GM19025 (cell line): ENCODE results near the gene CAMK2D.

ENCODE experiments used
- ATAC-seq: cut with Tn5 transposase; IDR thresholded peaks from one replicate; pipeline ENCODE4 v1.9.1; 2021; ENCODE audit warnings: mild to moderate bottlenecking, low read depth, moderate library complexity; ENCODE audit not compliant: unreplicated experiment

The CAMK2D gene

DNA sequence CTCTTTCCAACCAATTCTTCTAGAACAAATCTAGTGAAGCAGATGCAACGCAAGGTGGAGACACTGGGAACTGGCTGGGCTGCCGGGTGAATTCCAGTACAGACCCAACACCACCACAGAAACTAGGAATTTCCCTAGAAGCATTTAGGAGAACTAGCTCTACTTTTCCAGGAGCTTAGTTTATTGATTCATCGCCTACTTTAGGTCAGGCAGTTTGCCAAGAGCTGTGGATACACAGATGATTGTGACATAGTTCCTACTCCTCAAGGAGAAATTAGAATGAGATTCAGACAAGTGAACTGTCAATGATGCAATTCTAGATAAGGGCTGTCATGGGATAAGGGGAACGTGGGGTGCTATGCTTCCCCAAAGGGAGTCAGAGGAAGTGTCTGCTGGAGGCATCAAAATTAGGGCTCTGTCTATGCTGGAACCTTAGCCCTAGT is 350.0 kb downstream of the CAMK2D start:
- ATAC-seq = no peak

DNA sequence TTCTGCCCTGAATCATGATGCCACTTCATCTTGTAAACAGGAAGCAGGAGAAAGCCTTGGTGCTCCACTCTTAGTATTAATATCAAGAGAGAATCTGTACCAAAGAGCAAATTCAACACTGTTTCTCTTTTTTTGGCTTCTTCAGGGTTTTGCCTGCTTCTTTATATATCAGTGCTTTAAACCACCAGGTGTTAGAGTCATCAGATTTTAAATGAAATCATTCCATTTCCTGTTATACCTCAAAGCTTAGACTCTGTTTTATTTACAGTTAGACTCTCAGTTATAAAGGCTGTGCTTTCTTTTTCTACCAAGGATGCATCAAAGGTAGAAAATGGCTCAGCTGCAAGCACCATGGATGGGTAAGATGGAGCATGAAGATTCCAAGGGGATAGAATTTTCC is 350.9 kb downstream of the CAMK2D start:
- no peak for ATAC-seq

DNA sequence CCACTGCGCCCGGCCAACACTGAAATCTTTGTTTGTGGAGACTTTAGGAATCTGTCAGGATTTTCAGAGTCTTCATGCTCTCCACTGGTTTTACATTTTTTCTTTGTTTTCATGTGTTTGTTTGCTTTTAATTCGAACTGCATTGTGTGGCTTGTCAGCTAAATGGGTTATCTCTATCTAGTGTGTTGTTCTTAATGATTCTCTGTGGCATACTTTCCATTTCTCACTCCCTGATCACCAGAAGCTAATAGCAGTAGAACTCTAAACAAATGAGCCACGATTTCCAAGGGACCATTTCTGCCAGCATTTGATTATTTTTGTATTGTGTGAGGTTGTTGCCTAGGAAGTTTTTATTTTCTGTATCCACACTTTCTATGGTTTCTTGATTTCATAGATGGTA is 352.4 kb downstream of the CAMK2D start:
- ATAC-seq = no peak

GRCh38 chr4:113407409-113407808 is 354.1 kb downstream of the CAMK2D start:
- no peak for ATAC-seq

- no peak for ATAC-seq
Observed at GRCh38 chr4:113406723-113407016, 354.9 kb downstream of the CAMK2D start.

DNA sequence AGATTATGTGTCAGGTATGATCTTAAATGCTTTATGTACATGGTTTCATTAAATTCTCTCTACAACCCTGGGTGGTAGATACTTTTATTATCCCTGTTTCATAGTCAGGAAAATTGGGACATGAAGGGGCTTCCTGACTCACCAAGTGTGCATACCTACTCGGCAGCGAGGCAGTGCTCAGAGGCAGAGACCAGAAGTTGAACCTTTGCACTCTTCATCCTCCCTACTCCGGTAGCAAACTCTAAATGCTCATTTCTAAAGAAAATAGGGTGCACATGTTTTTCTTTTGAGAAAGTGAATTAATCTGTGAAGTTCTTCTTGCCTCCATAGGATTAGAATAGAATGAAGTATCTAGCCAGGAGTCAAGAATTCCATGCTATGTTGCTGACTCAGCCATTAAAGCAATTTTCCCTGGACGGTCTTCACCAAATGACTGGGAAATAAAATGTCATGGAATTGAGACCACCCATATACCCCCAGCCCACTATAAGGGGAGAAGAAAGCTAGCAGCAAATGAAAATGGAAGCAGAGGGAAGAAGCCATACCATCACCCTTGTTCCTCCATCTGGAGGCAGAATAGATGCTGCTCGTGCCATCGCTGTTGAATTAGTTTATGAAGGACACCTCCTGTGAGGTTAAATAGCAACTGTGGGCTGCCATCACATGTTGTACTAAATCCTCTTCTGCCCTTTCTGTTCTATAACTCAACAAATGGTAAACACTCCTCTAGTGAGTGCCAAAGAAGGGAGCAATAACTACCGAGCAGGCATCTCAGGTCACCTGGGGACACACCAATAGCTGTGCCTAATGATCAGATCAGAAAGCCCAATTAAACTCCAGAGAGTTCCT is 355.4 kb downstream of the CAMK2D start:
- no peak for ATAC-seq

DNA sequence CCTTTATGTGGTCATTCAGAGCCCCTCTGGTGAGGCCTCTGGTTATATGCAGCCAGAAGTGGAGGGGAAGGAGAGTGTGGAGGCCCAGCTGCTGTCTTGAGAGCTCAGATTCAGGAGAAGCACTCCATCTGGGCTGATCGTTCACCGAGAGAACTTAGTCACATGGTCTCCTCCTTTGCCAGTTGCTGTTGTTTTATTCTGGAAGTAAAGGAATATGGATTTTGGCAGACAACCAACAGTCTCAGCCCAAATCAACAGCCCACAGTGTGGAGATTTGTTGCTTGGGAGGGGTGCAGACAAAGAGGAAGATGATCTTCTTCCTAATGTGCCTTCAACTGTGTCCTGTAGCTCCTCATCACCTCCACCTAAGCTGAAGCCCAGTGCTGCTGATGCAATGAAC is 356.7 kb downstream of the CAMK2D start:
- no peak for ATAC-seq

- ATAC-seq = no peak
Observed at GRCh38 chr4:113404167-113404571, 357.4 kb downstream of the CAMK2D start.
